Measurements from ENCODE around the gene CDC14A.

The CDC14A gene

GRCh38 chr1:100448366-100448765 is 96.1 kb downstream of the CDC14A start:
- no peak for DNase-seq (ENCODE audit: low read depth)

GRCh38 chr1:100449477-100449876 is 97.2 kb downstream of the CDC14A start:
- DNase-seq (ENCODE audit: low read depth): no peak

- DNase-seq (ENCODE audit: low read depth): no peak
Measured at GRCh38 chr1:100452641-100453040, 100.3 kb downstream of the CDC14A start.

GRCh38 chr1:100455478-100456072 is 103.3 kb downstream of the CDC14A start:
- DNase-seq (ENCODE audit: low read depth): peak; percentile 23

GRCh38 chr1:100456880-100457279 is 104.6 kb downstream of the CDC14A start:
- peak; percentile 6 for DNase-seq (ENCODE audit: low read depth)

- DNase-seq (ENCODE audit: low read depth): no peak
Measured at GRCh38 chr1:100457683-100458082, 105.4 kb downstream of the CDC14A start.

GRCh38 chr1:100458661-100459357 is 106.5 kb downstream of the CDC14A start:
- DNase-seq (ENCODE audit: low read depth): peak; percentile 3

GRCh38 chr1:100459358-100460114 is 107.2 kb downstream of the CDC14A start:
- peak; percentile 78 for DNase-seq (ENCODE audit: low read depth)

GRCh38 chr1:100461222-100461621 is 108.9 kb downstream of the CDC14A start:
- no peak for DNase-seq (ENCODE audit: low read depth)

GRCh38 chr1:100462326-100463025 is 110.2 kb downstream of the CDC14A start:
- no peak for DNase-seq (ENCODE audit: low read depth)

- peak; percentile 67 for DNase-seq (ENCODE audit: low read depth)
Measured at GRCh38 chr1:100463791-100464424, 111.6 kb downstream of the CDC14A start.

- no peak for DNase-seq (ENCODE audit: low read depth)
Measured at GRCh38 chr1:100469578-100469977, 117.3 kb downstream of the CDC14A start.

- no peak for DNase-seq (ENCODE audit: low read depth)
Measured at GRCh38 chr1:100474834-100475233, 122.5 kb downstream of the CDC14A start.

- no peak for DNase-seq (ENCODE audit: low read depth)
Measured at GRCh38 chr1:100476735-100477290, 124.5 kb downstream of the CDC14A start.

GRCh38 chr1:100478816-100479215 is 126.5 kb downstream of the CDC14A start:
- DNase-seq (ENCODE audit: low read depth): no peak

GRCh38 chr1:100479620-100480338 is 127.5 kb downstream of the CDC14A start:
- DNase-seq (ENCODE audit: low read depth): no peak

GRCh38 chr1:100481303-100481702 is 129.0 kb downstream of the CDC14A start:
- DNase-seq (ENCODE audit: low read depth): no peak

GRCh38 chr1:100482167-100482566 is 129.9 kb downstream of the CDC14A start:
- DNase-seq (ENCODE audit: low read depth): peak; percentile 10

- no peak for DNase-seq (ENCODE audit: low read depth)
Measured at GRCh38 chr1:100482748-100483147, 130.4 kb downstream of the CDC14A start.

- DNase-seq (ENCODE audit: low read depth): no peak
Measured at GRCh38 chr1:100483230-100483629, 130.9 kb downstream of the CDC14A start.

- no peak for DNase-seq (ENCODE audit: low read depth)
Measured at GRCh38 chr1:100485855-100486258, 133.6 kb downstream of the CDC14A start.

Measured in EH (cell line).